HL-60 (cell line): ENCODE results near the gene HUNK.

Experiments used
- CTCF ChIP-seq: IDR thresholded peaks from one replicate; pipeline ENCODE4 v1.5.1; 2011; ENCODE audit warnings: low read length, control low read depth, inconsistent platforms; ENCODE audit not compliant: insufficient read depth
- REST ChIP-seq: IDR thresholded peaks from 2 replicates; pipeline ENCODE4 v1.6.1; 2012; ENCODE audit warnings: low read depth; ENCODE audit not compliant: insufficient replicate concordance

GRCh38 chr21:31902438-31902837 lies 29.6 kb downstream of the HUNK start:
- TF ChIP-seq REST, result no peak
- no peak for TF ChIP-seq CTCF
